ENCODE results near the gene IRF1. TPM values are rescaled to one million over a fixed set of nuclear protein-coding genes. Genes with fewer than 3 reads are reported as not detected.

IRF1 gene
- total and polyA plus RNA-seq, 8 donors: 15.1 to 93.3 (median 19.5) TPM

- intact Hi-C loops (cut with DNase I): no loop called here
- ATAC-seq: no peak
Measured at GRCh38 chr5:132489051-132489770, 1.4 kb downstream of the IRF1 start.

GRCh38 chr5:132488590-132488989 is 2.0 kb downstream of the IRF1 start:
- peak overlapping the region; percentile 94 to 100 for H3K27ac ChIP-seq
- no peaks in the 10 kb centered on the region for H3K9me3 ChIP-seq
- H3K36me3 ChIP-seq: peaks cover 0 to 59% of the 10 kb centered on the region in 2 donors
- DNase-seq (no peak), ATAC-seq (no peak)
- intact Hi-C loops (cut with DNase I): no loop called here
- H3K4me1 ChIP-seq: peaks cover 32 to 83% of the 10 kb centered on the region in 2 donors
- H3K27me3 ChIP-seq: no peaks in the 10 kb centered on the region
- TF ChIP-seq, protein P1, sequence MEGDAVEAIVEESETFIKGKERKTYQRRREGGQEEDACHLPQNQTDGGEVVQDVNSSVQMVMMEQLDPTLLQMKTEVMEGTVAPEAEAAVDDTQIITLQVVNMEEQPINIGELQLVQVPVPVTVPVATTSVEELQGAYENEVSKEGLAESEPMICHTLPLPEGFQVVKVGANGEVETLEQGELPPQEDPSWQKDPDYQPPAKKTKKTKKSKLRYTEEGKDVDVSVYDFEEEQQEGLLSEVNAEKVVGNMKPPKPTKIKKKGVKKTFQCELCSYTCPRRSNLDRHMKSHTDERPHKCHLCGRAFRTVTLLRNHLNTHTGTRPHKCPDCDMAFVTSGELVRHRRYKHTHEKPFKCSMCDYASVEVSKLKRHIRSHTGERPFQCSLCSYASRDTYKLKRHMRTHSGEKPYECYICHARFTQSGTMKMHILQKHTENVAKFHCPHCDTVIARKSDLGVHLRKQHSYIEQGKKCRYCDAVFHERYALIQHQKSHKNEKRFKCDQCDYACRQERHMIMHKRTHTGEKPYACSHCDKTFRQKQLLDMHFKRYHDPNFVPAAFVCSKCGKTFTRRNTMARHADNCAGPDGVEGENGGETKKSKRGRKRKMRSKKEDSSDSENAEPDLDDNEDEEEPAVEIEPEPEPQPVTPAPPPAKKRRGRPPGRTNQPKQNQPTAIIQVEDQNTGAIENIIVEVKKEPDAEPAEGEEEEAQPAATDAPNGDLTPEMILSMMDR (IDR thresholded peaks at IDR 0.05): no peak
- H3K4me3 ChIP-seq: peak overlapping the region; percentile 77 to 93

More at GRCh38 chr5:132489051-132489770, 1.4 kb downstream of the IRF1 start:
- no peaks in the 10 kb centered on the region for H3K27me3 ChIP-seq
- TF ChIP-seq, protein P1 (IDR thresholded peaks at IDR 0.05): no peak
- DNase-seq: peak in 1 of 4 donors; percentile 67
- peak overlapping the region; percentile 94 to 100 for H3K27ac ChIP-seq
- H3K4me1 ChIP-seq: peaks cover 32 to 83% of the 10 kb centered on the region in 2 donors
- H3K9me3 ChIP-seq: no peaks in the 10 kb centered on the region
- H3K4me3 ChIP-seq: peak overlapping the region; percentile 77 to 93
- peaks cover 0 to 53% of the 10 kb centered on the region in 2 donors for H3K36me3 ChIP-seq

DNA sequence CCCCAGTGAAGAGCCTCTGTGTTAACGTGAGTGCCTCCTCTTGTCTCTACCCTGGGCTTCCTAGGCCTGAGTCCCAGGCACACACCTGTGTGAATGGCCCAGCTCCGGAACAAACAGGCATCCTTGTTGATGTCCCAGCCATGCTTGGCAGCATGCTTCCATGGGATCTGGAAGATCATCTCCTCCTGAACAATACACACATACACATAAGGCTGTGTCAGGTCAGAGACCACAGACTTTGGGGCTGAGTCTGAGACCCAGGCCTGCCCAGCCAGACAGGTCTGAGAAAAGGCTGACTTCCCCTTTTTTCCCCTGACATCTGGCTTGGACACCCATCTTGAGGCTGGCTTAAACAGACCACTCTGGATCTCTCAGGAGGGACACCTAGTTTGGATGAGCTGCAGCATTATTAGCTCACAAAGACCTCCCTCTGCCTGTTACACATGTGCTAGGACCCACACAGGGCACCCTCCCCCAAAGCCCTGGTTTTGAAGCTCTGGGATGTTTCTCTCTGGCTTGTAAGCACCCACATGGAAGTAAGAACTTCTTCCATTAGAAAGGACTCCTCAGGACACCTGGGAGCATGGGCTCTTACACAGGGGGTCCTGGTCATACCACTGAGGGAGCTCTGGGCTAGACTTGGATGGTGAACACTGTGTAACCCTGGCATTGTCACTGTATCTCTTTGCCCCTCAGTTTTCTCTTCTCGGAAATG is 2.6 kb downstream of the IRF1 start:
- TF ChIP-seq, protein P1 (IDR thresholded peaks at IDR 0.05): no peak
- ATAC-seq (no peak), DNase-seq (no peak)
- Histone ChIP-seq H3K9me3 (no peaks in the 10 kb centered on the region), H3K27me3 (no peaks in the 10 kb centered on the region), H3K27ac (peak overlapping the region in 1 of 2 donors; percentile 100), H3K4me1 (peaks cover 32 to 81% of the 10 kb centered on the region in 2 donors), H3K36me3 (peaks cover 0 to 65% of the 10 kb centered on the region in 2 donors), H3K4me3 (peak overlapping the region in 1 of 2 donors; percentile 77)
- intact Hi-C loops (cut with DNase I): no loop called here

DNA sequence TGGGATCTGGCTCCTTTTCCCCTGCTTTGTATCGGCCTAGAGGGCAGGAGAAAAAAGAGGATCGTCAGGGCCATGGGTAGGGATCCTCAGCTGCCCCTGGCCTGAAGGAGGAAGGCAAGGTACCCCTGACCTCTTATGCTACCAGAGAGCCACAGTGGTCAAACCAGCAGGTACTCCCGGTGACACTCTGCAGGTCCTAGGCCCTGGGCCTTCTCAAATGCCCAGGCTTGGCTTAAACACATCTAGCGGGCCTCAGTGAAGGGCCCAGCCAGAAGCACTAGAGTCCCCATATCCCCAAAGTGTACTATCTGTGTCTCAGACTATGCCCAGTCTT is 3.5 kb downstream of the IRF1 start:
- ATAC-seq: no peak
- no peak for DNase-seq
- no peaks in the 10 kb centered on the region for H3K27me3 ChIP-seq
- TF ChIP-seq, protein P1 (IDR thresholded peaks at IDR 0.05): no peak
- H3K9me3 ChIP-seq: no peaks in the 10 kb centered on the region
- peak overlapping the region in 1 of 2 donors; percentile 77 for H3K4me3 ChIP-seq
- peaks cover 0 to 74% of the 10 kb centered on the region in 2 donors for H3K36me3 ChIP-seq
- intact Hi-C loops (cut with DNase I): no loop called here
- peaks cover 32 to 76% of the 10 kb centered on the region in 2 donors for H3K4me1 ChIP-seq
- H3K27ac ChIP-seq: peak overlapping the region in 1 of 2 donors; percentile 100
